ENCODE measurements around the gene RHEB. TPM values are rescaled to one million over a fixed set of nuclear protein-coding genes. Genes with fewer than 3 reads are reported as not detected.
A peak's percentile ranks its signal among the peaks of the same experiment; 100 is the strongest.

The RHEB gene
- total and polyA plus RNA-seq, 2 of the 13 experiments (the other 11 are each of a cell fraction or from before 2014, with no cell fraction given) = 55.0 to 77.6 TPM

DNA sequence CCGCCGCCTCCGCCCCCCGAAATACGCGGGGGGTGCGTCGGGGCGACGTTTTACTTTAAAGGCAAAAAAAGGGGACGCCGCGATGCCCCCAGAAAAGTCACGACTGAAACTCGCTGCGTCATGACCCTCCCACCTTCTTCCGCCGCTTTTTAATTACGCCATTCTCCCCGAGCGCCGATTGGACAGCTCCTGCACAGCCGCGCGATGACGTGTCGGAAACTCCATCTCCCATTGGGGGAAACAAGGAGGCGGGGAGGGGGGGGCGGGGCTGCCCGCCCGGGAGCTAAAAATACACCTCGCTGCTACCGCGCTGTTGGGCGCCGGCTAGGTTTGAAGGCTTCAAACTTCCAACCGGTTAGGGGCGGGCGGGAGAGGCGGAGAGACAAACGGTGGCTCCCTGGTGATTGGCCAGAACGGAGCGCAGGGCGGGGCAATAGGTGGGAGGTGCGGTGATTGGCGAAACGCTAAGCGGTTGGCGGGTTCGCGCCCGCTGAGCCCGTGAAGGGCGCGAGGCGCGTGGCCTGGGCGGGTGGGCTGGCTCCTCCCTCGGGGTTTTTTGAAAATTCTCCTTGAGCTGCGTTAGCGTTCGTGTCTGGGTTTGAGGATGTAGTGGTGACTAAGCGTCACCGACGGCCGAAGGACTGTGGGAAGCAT lies at the start of gene RHEB (continued):
- TF ChIP-seq, protein P1, sequence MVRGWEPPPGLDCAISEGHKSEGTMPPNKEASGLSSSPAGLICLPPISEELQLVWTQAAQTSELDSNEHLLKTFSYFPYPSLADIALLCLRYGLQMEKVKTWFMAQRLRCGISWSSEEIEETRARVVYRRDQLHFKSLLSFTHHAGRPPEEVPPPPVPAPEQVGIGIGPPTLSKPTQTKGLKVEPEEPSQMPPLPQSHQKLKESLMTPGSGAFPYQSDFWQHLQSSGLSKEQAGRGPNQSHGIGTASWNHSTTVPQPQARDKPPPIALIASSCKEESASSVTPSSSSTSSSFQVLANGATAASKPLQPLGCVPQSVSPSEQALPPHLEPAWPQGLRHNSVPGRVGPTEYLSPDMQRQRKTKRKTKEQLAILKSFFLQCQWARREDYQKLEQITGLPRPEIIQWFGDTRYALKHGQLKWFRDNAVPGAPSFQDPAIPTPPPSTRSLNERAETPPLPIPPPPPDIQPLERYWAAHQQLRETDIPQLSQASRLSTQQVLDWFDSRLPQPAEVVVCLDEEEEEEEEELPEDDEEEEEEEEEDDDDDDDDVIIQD (CRISPR knock-in tag; IDR thresholded peaks at IDR 0.05; ENCODE audit: low read depth) = 0 out of 2 replicates have a peak, but pooled peaks have one; percentile 45
- TF ChIP-seq NFKBIZ (CRISPR knock-in tag; IDR thresholded peaks at IDR 0.05) = no peak
- peak; percentile 70; the same call in 1 of the 2 replicates for TF ChIP-seq HOXA5 (CRISPR knock-in tag; IDR thresholded peaks at IDR 0.05)
- TF ChIP-seq, protein P2, sequence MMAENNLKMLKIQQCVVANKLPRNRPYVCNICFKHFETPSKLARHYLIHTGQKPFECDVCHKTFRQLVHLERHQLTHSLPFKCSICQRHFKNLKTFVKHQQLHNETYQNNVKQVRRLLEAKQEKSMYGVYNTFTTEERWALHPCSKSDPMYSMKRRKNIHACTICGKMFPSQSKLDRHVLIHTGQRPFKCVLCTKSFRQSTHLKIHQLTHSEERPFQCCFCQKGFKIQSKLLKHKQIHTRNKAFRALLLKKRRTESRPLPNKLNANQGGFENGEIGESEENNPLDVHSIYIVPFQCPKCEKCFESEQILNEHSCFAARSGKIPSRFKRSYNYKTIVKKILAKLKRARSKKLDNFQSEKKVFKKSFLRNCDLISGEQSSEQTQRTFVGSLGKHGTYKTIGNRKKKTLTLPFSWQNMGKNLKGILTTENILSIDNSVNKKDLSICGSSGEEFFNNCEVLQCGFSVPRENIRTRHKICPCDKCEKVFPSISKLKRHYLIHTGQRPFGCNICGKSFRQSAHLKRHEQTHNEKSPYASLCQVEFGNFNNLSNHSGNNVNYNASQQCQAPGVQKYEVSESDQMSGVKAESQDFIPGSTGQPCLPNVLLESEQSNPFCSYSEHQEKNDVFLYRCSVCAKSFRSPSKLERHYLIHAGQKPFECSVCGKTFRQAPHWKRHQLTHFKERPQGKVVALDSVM (CRISPR knock-in tag; IDR thresholded peaks at IDR 0.05) = no peak
- TF ChIP-seq TAF15 (IDR thresholded peaks at IDR 0.05; ENCODE audit: low read depth, low read length, poor library complexity, severe bottlenecking) = no peak
- TF ChIP-seq, protein P3, sequence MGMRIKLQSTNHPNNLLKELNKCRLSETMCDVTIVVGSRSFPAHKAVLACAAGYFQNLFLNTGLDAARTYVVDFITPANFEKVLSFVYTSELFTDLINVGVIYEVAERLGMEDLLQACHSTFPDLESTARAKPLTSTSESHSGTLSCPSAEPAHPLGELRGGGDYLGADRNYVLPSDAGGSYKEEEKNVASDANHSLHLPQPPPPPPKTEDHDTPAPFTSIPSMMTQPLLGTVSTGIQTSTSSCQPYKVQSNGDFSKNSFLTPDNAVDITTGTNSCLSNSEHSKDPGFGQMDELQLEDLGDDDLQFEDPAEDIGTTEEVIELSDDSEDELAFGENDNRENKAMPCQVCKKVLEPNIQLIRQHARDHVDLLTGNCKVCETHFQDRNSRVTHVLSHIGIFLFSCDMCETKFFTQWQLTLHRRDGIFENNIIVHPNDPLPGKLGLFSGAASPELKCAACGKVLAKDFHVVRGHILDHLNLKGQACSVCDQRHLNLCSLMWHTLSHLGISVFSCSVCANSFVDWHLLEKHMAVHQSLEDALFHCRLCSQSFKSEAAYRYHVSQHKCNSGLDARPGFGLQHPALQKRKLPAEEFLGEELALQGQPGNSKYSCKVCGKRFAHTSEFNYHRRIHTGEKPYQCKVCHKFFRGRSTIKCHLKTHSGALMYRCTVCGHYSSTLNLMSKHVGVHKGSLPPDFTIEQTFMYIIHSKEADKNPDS (CRISPR knock-in tag; IDR thresholded peaks at IDR 0.05) = no peak
- TF ChIP-seq, protein P4, sequence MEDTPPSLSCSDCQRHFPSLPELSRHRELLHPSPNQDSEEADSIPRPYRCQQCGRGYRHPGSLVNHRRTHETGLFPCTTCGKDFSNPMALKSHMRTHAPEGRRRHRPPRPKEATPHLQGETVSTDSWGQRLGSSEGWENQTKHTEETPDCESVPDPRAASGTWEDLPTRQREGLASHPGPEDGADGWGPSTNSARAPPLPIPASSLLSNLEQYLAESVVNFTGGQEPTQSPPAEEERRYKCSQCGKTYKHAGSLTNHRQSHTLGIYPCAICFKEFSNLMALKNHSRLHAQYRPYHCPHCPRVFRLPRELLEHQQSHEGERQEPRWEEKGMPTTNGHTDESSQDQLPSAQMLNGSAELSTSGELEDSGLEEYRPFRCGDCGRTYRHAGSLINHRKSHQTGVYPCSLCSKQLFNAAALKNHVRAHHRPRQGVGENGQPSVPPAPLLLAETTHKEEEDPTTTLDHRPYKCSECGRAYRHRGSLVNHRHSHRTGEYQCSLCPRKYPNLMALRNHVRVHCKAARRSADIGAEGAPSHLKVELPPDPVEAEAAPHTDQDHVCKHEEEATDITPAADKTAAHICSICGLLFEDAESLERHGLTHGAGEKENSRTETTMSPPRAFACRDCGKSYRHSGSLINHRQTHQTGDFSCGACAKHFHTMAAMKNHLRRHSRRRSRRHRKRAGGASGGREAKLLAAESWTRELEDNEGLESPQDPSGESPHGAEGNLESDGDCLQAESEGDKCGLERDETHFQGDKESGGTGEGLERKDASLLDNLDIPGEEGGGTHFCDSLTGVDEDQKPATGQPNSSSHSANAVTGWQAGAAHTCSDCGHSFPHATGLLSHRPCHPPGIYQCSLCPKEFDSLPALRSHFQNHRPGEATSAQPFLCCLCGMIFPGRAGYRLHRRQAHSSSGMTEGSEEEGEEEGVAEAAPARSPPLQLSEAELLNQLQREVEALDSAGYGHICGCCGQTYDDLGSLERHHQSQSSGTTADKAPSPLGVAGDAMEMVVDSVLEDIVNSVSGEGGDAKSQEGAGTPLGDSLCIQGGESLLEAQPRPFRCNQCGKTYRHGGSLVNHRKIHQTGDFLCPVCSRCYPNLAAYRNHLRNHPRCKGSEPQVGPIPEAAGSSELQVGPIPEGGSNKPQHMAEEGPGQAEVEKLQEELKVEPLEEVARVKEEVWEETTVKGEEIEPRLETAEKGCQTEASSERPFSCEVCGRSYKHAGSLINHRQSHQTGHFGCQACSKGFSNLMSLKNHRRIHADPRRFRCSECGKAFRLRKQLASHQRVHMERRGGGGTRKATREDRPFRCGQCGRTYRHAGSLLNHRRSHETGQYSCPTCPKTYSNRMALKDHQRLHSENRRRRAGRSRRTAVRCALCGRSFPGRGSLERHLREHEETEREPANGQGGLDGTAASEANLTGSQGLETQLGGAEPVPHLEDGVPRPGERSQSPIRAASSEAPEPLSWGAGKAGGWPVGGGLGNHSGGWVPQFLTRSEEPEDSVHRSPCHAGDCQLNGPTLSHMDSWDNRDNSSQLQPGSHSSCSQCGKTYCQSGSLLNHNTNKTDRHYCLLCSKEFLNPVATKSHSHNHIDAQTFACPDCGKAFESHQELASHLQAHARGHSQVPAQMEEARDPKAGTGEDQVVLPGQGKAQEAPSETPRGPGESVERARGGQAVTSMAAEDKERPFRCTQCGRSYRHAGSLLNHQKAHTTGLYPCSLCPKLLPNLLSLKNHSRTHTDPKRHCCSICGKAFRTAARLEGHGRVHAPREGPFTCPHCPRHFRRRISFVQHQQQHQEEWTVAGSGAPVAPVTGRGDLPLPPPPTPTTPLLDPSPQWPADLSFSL (CRISPR knock-in tag; IDR thresholded peaks at IDR 0.05) = no peak
- TF ChIP-seq ZFP37 (CRISPR knock-in tag; IDR thresholded peaks at IDR 0.05; ENCODE audit: borderline replicate concordance) = no peak
- no peak for TF ChIP-seq ETV6 (CRISPR knock-in tag; conservative IDR thresholded peaks at IDR 0.05)
- no peak for TF ChIP-seq GTF3A (CRISPR knock-in tag; conservative IDR thresholded peaks at IDR 0.05)
- no peak for TF ChIP-seq ZBTB1 (CRISPR knock-in tag; IDR thresholded peaks at IDR 0.05; ENCODE audit: borderline replicate concordance)
- TF ChIP-seq ZNF234 (CRISPR knock-in tag; conservative IDR thresholded peaks at IDR 0.05) = no peak
- TF ChIP-seq ZNF556 (CRISPR knock-in tag; IDR thresholded peaks at IDR 0.05; ENCODE audit: borderline replicate concordance) = no peak
- no peak for TF ChIP-seq BRD4 (CRISPR knock-in tag; IDR thresholded peaks at IDR 0.05)
- TF ChIP-seq THAP11 (CRISPR knock-in tag; IDR thresholded peaks at IDR 0.05) = no peak
- no peak for TF ChIP-seq ZNF468 (CRISPR knock-in tag; IDR thresholded peaks at IDR 0.05)
- no peak for TF ChIP-seq ZFP36L2 (CRISPR knock-in tag; IDR thresholded peaks at IDR 0.05)
- no peak for TF ChIP-seq PHF20 (CRISPR knock-in tag; IDR thresholded peaks at IDR 0.05)

Data from HepG2 (cell line).